GM19372 (cell line): Measurements from ENCODE around the gene AJUBA.
"Not testable (repeated sequence)": the region's sequence is repeated elsewhere in the genome, so short reads cannot be mapped to it uniquely, and the experiment has no call there.

Experiments used
- ATAC-seq: cut with Tn5 transposase; IDR thresholded peaks from one replicate; pipeline ENCODE4 v1.9.1; 2021; ENCODE audit warnings: mild to moderate bottlenecking, low read depth, moderate library complexity; ENCODE audit not compliant: unreplicated experiment

AJUBA gene

DNA sequence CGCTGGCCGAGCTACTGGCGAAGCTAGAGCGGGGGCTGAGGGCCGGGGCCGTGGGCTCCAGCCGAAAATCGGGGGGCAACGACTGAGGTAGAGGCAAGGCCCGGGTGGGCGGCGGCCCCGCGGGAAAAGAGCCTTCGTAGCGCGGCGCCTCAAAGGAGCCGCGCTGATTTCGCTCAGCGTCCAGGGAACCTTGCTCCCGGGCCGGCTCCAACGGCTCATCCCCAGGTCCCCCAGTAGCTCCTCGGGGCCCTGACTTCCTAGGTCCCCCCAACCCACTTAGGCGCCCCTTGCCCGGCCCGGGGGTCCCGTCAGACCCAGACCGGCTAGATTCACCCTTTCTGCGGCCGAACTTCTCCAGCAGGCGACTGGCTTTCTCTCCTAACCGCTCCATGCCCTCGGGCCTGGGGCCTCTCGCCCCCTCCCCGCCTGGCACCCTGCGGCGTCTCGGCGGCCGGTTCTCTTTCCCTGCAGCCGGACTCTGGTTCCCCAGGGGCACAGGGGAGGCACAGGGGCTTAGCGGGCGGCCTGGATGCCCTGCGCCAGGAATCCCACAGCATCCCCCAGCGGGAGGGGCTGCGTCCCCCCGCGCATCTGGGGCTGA is 375 bp downstream of the AJUBA start:
- no peak for ATAC-seq

DNA sequence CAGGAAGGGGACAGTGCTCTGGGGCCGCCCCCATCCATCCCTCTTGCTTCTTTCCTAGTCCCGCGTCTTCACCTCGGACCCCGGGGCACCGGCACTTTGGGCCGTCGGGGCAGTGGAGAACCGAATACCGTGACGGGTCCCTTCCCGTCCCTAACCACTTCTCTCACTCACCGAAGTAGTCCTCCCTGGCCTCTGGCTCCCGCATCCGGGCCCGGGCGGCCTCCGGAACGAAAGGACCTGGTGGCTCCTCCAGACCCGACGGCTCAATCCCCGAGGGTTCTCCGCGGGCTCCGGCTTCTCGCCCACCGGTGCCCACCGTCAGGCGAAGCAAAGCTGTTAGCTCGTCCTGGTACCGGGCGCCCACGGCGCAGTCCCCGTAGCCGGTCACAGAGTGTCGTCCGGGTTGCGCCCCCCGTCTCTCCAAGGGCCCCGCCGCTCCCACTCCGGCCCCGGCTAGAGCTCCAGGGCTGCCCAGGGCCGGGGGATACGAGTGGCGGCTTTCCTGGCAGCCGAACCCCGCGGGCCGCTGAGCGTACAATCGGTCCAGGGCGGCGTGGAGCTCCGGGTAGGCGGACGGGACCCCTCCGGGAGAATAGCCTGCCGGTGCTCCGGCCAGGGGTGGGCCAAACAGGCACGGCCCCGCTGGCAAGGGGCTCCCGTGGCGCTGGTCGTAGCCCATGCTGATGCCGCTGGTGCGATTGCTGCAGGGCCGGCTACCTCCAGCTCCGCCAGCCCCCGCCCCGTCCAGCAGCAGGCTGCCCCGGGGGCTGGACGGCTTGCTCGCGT is 1.1 kb downstream of the AJUBA start:
- no peak for ATAC-seq

DNA sequence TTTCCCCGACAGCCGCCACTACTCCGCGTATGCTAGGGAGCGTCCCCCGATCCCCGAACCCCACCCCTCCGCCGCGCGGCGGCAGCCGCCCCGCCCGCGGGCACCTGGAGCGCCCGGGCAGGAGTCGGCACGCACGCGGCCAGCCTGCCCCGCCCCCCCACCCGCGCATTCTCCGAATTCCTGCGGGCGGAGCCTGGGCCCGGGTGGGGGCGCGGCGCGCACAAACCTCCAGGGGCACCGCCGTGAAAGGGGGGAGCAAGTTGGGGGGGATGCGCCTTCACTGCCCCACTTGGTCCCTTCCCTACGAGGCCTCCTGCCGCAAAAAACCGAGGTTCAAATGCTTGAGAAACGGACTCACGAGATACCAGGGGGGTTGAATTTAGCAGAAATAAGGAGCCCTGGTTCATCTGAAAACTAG is 1.7 kb downstream of the AJUBA start:
- ATAC-seq, result no peak

DNA sequence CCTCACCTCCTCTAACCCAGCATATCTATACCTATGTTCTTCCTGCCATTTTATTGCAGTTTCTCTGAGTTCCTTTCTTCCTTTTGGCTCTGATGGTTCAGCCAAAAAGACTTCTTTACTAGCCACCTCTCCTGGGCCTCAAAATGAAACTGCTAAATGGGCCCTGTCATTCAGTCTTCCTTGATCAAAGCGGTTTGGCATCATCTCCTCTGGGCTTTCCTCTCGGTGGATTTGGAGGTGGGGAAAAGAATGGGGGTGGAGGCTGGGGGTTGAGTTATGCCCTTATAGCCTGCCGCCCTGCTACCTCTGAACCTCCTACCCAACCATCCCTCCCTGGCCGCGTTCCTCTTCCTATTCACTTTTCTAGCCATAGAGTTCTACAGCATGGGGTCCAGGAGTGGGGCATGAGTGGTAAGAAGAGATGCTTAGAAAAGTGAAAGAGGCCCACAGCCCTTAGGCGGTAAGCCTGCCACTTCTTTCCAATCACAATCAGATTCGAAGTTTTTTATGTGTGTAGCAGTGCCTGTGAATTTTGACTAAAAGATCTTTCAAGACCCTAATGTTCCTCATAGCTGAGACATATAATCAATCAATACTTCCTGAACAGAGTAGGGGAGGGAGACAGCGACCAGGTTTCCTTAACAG is 2.5 kb downstream of the AJUBA start:
- no peak for ATAC-seq

DNA sequence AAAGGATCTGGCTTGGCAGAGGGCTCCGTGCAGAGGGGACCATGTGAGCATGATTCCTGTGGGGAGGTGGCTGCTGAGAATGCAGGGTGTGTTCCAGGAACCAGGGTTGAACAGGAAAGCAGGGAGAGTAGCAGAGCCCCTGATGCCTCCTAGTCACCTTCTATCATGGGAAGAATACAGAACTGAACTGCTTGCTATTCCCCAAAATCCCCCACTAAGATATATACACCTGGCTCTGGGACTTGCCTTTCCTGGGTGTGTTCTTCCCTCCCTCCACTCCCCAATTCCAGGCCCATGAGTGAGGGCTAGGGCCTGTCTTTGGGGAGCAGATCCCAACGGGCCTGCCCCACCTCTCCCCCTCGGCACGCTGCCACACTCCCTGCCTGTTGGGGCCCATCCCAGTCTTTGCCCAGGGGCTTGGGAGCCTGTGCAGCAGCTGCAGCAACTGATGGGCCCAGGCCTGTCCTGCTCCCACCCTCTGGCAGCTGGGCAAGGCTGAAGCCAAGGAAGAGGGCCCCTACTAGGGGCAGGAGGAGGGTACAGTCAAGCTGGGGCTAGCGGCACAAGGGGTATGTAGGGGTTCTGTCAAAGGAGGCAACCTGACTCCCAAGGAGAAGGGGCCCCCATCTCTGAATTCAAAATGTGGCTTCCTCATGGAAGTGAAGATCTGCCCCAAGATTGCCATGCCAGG is 3.2 kb downstream of the AJUBA start:
- no peak for ATAC-seq

DNA sequence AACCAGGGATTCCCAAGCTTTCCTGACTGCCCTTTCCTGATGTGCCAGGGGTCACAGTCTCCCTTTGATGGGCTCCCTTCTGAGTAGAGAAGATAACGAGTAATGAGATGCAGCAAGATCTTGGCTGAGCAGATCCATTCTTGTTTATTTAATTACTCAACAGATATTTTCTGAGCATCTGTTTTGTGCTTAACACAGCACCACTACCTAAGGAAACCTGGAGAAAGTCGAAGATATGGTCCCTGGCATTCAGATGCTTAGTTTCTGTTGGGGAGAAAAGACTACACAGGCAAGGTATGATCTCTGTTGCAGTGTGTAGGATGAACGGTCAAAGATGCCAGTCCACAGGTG is 3.9 kb downstream of the AJUBA start:
- ATAC-seq, result no peak

DNA sequence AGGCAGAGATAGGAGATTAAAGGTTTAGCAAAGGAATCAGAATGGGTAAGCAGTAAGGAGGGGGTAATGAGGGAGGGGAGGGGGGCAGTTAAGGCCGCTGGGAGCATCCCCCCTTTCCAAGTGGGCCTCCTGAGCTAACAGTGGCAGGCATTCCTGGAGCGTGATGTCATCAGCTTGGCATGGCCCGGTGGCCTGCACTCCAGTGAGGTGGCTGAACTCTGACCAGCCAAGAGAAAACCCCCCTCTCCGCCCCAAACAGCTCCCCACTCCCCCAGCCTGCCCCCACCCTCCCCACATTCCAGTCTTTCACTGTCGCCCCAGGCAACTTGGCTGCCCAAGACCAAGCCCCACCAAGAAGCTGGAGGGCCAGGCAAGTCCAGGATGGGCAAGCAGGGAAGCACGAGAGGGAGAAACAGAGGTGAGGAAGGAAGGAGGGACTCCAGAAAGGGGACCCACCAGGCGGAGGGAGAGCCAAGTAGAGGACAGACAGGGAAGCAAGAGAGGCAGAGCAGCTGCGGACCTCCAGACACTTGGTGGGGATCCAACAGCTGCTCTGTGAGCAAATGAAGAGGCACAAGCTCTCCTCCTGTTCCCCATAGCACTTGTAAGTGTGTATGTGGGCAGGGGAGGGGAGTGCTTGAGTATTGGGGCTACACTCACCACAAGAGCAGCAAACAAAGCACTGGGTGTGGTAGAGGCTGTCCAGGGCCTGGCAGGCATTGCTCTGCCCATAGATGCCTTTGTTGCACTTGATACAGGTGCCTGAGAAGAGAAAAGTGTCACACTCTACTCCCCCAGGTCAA is 4.5 kb downstream of the AJUBA start:
- ATAC-seq, result no peak

DNA sequence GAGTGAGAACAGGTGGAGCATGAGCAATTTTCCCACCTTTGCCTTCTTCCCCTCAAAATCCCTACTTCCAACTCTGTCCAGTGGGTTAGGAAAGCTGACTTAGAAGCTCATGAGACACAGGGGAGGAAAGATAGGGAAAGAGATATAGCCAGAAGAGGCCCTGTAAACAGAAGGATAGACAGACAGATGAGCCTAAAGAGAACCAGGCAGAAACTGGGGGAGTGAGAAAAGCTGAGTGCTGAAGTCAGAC is 5.0 kb downstream of the AJUBA start:
- ATAC-seq, result no peak

DNA sequence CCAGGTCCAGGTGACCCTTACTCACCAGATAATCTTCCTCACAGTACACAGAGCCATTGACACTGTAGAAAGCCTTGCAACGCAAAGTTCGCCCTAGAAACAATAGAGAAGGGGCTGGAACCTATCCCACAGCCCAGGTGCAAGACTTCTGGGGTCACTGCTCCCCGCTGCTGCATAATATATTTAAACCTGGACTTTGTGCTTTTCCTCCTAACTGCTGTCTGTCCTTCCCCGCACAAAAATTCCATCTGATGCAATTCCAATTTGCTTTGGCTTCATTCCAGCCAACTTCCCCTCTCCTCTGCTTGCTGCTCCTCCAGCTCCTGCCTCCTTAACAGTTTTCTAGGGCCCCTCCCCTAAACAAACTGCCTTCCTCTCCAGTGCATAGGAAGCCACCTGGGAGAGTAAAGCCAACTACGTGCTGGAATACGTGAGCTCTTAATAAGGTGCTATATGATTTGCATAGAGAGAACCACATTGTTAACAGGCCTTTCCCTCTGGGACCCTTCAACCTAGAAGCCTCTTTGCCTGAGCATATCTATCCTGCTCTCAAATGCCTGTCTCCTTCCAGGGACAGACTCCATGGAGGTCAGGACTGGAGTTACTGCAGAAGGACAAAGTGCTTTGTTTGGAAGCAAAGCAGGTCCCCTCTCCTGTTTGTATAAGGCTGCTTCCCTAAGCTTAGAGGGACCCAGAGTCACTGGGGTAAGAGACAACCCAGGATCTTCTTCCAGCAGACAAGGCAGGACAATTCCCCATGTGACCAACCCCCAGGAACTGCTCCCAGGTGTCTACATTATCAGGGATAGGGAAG is 5.5 kb downstream of the AJUBA start:
- ATAC-seq, result no peak

DNA sequence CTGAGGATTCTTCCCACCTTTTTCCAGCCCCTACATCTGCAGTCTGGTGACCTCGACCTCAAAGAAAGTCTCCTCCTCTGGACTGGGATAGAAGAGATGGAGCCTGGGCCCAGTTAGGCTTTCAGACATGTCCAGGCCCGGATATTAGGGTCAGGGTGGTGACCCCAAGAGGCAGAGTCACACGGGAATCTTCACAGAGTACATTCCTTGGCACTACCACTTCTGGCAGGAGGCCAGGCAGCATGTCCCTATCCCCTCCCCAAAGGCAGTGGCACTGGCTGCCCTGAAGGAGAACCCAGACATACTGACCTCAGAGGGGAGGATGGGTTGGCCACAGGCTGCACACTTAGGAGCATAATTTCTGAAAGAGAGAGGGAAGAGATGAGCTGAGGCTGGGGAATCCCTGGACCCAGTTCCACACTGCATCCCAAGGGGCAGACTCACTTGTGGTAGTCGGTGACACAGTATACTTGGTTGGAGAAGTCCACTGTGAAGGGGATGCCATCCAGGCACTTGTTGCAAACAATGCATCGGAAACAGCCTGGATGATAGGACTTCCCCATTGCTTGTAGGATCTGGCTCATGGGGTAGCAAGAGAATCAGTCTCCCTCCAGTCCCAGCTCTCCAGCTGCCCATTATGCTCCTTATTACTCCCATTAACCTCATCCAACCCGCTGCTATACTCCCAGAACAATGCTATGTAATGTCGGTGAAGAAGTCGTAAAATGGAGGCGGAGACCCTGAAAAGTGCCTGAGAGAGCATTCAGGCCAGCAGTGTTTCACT is 7.6 kb downstream of the AJUBA start:
- ATAC-seq, result no peak

DNA sequence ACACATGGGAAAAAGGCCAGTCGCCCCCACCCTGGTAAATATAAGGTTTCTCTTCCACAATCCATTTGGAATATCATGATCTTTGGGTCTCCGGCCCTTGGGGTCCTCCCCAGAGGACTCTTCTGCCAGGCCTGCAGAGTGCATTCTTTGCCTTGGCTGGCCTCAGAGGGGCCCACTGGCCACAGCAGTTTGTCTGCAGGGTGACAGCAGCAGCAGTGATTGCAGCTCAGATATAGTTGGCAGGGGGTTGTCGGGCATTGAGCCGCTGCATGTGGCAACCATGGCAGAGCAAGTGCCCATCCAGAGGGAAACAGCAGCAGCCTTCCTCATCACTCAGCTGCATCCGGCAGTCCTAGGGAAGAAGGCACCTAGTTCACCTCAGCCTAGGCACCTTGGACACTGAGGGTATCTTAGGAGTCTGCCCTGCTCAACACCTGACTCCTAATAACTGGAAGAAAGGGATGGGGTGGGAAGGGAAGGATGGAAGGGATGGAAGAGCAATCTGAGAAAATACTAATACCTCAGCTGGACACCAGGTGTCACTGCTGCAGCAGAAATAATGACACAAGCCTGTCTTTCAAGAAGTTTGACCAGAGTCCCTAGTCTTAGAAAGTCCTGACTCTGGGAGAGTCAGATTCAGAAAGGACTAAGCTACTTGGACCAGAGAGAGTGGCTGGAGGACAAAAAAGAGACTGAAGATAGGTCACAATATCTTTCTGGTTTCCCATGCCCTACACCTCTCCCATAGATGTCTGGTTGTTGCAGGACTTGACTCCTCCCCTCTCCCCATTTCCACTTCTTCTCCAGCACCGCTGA is 8.9 kb downstream of the AJUBA start:
- ATAC-seq, result no peak

DNA sequence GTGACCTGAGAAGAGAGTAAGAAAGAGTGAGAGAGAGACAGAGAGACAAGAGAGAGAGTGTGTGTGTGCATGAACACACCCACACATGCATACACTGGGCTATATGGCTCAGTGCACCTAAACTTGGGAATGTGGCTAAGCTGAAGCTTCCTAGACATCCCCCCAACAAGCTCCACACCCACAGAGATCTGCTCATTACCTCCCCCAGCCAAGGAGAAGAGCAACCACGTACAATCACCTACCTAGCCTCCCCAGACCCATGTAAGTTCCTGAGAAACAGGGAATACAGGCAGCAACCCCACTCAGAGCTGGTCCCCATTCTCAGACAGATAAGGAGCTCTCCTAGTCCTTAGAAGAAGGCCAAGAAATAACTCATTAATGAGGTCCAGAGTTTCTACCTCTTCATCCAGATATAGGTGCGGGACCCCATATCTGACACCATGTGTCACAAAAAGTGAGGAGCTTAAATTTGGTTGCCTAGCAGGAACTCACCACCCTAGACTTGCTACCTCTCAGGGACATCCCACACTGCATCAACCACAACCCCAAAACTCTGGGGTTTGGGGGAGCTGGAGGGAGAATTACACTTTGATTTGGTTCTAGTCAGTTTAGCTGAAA is 9.9 kb downstream of the AJUBA start:
- no peak for ATAC-seq

DNA sequence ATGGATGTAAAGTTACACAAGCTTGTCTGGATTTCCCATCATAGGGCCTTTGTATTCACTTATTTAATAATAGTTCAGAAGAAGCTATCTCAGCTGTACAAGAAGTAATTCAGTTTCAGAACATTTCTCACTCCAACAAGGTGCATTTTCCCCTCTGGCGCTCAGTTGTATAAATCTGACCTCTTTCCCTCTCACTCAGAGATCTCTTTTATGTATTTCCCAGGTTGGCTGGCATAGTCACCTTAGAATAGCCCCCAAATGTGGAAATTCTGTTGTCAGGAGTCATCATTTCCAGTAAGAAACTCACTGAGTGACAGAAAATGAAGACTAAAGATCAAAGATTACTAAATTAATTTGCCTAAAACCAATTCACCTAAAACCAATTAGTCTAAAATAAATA is 11.2 kb downstream of the AJUBA start:
- ATAC-seq, result no peak

DNA sequence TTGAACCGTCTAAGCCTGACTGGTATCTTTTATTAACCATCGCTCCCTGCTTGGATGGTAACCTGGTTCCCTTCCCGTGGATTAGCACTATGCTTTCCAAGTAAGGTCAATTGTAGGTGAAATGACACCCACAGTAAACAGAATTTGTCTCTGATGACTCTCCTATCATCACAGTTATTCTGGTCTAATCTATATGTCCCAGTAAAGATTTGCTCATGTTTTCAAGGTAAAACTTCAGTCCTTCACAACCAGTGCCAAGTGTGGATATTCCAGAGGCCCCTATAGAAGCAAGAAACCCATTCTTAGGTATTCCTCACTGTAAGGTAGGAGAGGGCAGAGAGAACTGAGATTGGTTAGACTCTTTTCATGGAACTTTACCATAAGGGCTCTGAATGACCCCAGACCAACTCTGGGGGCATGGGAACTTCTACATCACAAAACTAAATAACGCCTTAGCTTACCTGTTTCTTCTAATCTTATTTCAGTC is 15.5 kb downstream of the AJUBA start:
- no peak for ATAC-seq

DNA sequence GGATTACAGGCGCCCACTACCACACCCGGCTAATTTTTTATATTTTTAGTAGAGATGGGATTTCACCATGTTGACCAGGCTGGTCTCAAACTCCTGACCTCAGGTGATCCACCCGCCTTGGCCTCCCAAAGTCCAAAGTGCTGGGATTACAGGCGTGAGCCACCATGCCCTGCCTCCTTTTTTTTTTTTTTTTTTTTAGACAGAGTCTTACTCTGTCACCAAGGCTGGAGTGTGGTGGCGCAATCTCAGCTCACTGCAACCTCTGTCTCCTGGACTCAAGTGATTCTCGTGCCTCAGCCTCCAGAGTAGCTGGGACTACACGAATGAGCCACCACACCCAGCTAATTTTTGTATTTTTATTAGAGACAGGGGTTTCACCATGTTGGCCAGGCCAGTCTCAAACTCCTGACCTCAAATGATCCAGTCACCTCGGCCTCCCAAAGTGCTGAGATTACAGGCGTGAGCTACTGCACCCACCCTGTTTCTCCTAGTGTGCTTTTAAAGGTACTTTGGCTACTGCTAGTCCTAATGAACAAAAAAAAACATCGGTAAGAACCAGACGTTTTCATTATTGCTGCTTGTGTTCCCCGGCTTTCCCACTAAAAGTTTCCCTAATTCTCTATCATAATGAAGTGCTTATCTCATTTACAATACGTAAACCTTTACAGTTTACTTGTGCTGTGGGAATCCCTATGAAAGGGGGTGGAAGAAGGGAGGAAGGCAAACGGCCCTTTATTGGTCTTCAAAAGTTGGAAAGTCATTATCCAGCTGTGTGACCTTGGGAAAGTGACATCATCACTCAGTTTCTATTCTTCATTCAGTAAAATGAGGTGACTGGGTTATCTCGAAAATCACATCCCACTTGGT is 16.2 kb downstream of the AJUBA start:
- not testable (repeated sequence) for ATAC-seq

DNA sequence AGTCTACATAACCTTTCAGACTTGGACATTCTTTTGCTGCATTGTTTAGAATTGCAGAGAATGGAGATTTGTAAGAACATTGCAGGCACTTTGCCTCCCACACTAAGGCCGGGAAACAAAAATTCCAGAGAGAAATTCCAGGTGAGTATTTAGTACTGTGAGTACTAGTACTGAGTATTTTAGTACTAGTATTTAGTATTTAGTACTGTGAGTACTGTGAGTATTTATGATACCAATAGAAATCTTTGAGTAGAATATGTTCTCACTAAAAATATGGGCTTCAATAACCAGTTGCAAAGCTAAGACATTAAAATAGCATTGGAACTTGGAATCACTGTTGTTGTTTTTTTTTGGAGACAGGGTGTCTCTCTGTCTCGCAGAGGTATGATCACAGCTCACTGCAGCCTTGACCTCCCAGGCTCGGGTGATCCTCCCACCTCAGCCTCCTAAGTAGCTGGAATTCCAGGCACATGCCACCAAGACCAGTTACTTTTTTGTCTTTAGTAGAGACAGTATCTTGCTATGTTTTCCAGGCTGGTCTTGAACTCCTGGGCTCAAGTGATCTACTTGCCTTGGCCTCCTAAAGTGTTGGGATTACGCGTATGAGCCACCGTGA is 20.2 kb downstream of the AJUBA start:
- no peak for ATAC-seq
